ENCODE data around the gene BCL2L14. TPM values are rescaled to one million over a fixed set of nuclear protein-coding genes. Genes with fewer than 3 reads are reported as not detected.

Gene BCL2L14
- total and polyA plus RNA-seq, 9 of the 15 experiments (the other 6 are each of a cell fraction or from before 2014, with no cell fraction given): not detected

DNA sequence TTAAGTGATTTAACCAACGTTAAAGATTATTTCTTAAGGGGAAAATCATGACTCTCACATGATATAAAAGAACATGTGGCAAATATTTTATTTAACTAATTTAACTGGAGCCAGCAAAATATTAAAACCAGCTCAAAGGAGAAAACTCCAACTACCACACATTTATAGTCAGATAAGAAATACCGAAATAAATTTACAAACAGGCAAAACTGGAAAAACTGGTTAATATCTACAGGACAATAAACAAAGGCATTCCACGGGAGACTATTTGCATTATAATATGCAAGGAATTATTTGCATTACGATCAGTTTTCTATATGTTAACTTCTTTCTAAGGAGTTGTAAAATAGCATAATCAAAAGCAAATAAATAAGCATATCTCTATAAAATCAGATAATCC, 13.8 kb upstream of the BCL2L14 start:
- DNase-seq (ENCODE audit: extremely low read depth in 1 of 4, low spot score in 3 of 4) (no peak), FAIRE-seq (no peak), ATAC-seq (no peak)
- Histone ChIP-seq H2AFZ (ENCODE audit: low read depth, low read length) (no peak overlapping the region), H4K20me1 (replicated peaks; ENCODE audit: control insufficient read depth, insufficient read depth, low read length) (no peaks in the 10 kb centered on the region), H3K36me3 (ENCODE audit: control insufficient read depth, insufficient read depth, low read length) (no peaks in the 10 kb centered on the region), H3K4me2 (ENCODE audit: insufficient read depth, low read length) (no peak overlapping the region), H3K9me3 (replicated peaks; ENCODE audit: control insufficient read depth, insufficient read depth, low read depth, low read length) (no peaks in the 10 kb centered on the region), H3K27me3 (ENCODE audit: control insufficient read depth in 2 of 2, insufficient read depth in 2 of 2, low read length in 2 of 2) (no peaks in the 10 kb centered on the region; a peak in 1 of 5 replicates), H3K4me3 (no peak overlapping the region), H3K9me1 (ENCODE audit: control insufficient read depth, insufficient read depth, low read length) (no peaks in the 10 kb centered on the region), H3K4me1 (replicated peaks in 1 of 2; ENCODE audit: control insufficient read depth in 2 of 2, insufficient read depth in 2 of 2, low read length in 2 of 2) (no peaks in the 10 kb centered on the region), H3K9ac (ENCODE audit: insufficient read depth in 1 of 2, low read depth in 2 of 2, low read length in 2 of 2) (no peak overlapping the region), H3K27ac (ENCODE audit: extremely low read depth, low read depth, low read length) (no peak overlapping the region), H3K79me2 (ENCODE audit: control insufficient read depth, insufficient read depth, low read length) (no peaks in the 10 kb centered on the region)
- intact Hi-C loops (cut with micrococcal nuclease): no loop called here
- WGBS (ENCODE audit: insufficient coverage, low coverage, missing lambda C conversion rate): 7% methylated on average over 4 of the region's 4 CpGs
- POLR2A ChIA-PET: no interaction called here
- in situ Hi-C loops (cut with MboI): no loop called here
- CTCF ChIA-PET (ENCODE audit: low intra/inter-chr PET ratio): no interaction called here
- no TSS peak for BruUV-seq (replicated peaks)
- TF ChIP-seq ZBTB11 (CRISPR knock-in tag; IDR thresholded peaks at IDR 0.05) (no peak), RAD21 (CRISPR knock-in tag; conservative IDR thresholded peaks at IDR 0.05 in 1 of 2, IDR thresholded peaks at IDR 0.05 in 1 of 2) (no peak), ETV1 (tag; conservative IDR thresholded peaks at IDR 0.05; ENCODE audit: low read depth) (no peak)
- TF ChIP-seq, protein P1, sequence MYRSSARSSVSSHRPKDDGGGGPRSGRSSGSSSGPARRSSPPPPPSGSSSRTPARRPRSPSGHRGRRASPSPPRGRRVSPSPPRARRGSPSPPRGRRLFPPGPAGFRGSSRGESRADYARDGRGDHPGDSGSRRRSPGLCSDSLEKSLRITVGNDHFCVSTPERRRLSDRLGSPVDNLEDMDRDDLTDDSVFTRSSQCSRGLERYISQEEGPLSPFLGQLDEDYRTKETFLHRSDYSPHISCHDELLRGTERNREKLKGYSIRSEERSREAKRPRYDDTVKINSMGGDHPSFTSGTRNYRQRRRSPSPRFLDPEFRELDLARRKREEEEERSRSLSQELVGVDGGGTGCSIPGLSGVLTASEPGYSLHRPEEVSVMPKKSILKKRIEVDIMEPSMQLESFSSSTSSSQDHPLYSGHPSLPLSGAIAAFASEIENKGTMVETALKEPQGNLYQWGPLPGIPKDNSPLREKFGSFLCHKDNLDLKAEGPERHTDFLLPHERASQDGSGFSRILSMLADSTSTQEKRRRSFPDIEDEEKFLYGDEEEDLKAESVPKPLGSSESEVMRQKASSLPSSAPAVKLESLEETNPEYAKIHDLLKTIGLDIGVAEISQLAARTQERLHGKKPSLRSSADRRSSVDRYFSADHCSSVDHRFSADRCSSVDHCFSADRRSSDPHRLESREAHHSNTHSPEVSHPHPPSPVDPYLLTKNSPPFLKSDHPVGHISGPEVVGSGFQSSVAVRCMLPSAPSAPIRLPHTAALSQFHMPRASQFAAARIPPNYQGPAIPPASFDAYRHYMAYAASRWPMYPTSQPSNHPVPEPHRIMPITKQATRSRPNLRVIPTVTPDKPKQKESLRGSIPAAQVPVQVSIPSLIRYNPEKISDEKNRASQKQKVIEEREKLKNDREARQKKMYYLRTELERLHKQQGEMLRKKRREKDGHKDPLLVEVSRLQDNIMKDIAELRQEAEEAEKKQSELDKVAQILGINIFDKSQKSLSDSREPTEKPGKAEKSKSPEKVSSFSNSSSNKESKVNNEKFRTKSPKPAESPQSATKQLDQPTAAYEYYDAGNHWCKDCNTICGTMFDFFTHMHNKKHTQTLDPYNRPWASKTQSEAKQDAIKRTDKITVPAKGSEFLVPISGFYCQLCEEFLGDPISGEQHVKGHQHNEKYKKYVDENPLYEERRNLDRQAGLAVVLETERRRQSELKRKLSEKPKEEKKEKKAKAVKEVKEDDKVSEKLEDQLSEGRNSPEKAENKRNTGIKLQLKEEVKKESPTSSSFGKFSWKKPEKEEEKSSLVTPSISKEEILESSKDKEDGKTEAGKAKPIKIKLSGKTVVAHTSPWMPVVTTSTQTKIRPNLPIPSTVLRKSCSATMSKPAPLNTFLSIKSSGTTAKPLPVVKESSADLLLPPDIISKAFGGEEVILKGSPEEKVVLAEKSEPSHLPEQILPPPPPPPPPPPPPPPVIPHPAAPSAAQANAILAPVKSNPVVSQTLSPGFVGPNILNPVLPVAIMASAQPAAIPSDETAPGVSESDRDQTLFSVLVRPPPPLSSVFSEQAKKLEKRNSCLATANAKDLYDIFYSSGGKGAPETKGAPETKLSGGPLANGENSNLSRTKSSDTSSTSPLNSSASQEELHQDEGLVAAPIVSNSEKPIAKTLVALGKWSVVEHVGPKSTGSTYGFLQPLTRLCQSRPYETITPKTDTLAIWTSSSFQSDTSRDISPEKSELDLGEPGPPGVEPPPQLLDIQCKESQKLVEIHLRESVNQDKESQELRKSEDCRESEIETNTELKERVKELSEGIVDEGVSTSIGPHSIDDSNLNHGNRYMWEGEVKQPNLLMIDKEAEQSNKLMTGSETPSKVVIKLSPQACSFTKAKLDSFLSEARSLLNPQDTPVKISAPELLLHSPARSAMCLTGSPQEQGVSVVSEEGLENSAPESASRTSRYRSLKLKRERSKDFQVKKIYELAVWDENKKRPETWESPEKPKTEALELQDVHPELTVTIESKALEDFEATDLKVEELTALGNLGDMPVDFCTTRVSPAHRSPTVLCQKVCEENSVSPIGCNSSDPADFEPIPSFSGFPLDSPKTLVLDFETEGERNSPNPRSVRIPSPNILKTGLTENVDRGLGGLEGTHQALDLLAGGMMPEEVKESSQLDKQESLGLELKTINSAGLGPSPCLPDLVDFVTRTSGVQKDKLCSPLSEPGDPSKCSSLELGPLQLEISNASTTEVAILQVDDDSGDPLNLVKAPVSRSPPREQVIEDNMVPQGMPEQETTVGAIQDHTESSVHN (IDR thresholded peaks at IDR 0.05; ENCODE audit: borderline replicate concordance in 1 of 2, low read depth in 1 of 2): no peak

Measured in K562 (cell line).